ENCODE measurements around the gene TRA2B.

Gene TRA2B

GRCh38 chr3:185942907-185943759 is 5.3 kb upstream of the TRA2B start:
- Histone ChIP-seq H4K20me1 (ENCODE audit: insufficient read depth) (no peaks in the 10 kb centered on the region), H3K36me3 (ENCODE audit: insufficient read depth) (no peaks in the 10 kb centered on the region), H3K9ac (peak overlapping the region; percentile 23; the same call in 1 of the 2 replicates), H3K4me3 (IDR thresholded peaks at IDR 0.05; ENCODE audit: insufficient read depth, low read depth, low read length) (no peak overlapping the region), H3K27me3 (ENCODE audit: insufficient read depth, low read depth) (no peaks in the 10 kb centered on the region), H3K27ac (peak overlapping the region; percentile 46), H3K4me1 (ENCODE audit: low read depth, poor library complexity, severe bottlenecking) (peaks cover 21% of the 10 kb centered on the region), H2AFZ (ENCODE audit: low read depth) (peak overlapping the region; percentile 72), H3K79me2 (ENCODE audit: insufficient read depth, low read depth) (no peaks in the 10 kb centered on the region; the same call in 1 of the 2 replicates), H3K4me2 (peak overlapping the region; percentile 65)
- TF ChIP-seq CTCF (conservative IDR thresholded peaks at IDR 0.05; ENCODE audit: low read depth, low read length): peak; percentile 99

GRCh38 chr3:185942396-185942795 is 4.6 kb upstream of the TRA2B start:
- TF ChIP-seq CTCF (conservative IDR thresholded peaks at IDR 0.05; ENCODE audit: low read depth, low read length): no peak
- H3K27me3 ChIP-seq (ENCODE audit: insufficient read depth, low read depth): no peaks in the 10 kb centered on the region
- H3K27ac ChIP-seq: peak overlapping the region; percentile 46; the same call in 1 of the 2 replicates
- H3K36me3 ChIP-seq (ENCODE audit: insufficient read depth): no peaks in the 10 kb centered on the region
- H3K9ac ChIP-seq: peak overlapping the region; percentile 23; the same call in 1 of the 2 replicates
- H4K20me1 ChIP-seq (ENCODE audit: insufficient read depth): no peaks in the 10 kb centered on the region
- H3K79me2 ChIP-seq (ENCODE audit: insufficient read depth, low read depth): peaks cover 4% of the 10 kb centered on the region
- no peak overlapping the region for H3K4me3 ChIP-seq (IDR thresholded peaks at IDR 0.05; ENCODE audit: insufficient read depth, low read depth, low read length)
- peak overlapping the region; percentile 65 for H3K4me2 ChIP-seq
- H2AFZ ChIP-seq (ENCODE audit: low read depth): peak overlapping the region; percentile 72
- H3K4me1 ChIP-seq (ENCODE audit: low read depth, poor library complexity, severe bottlenecking): peaks cover 22% of the 10 kb centered on the region

- Histone ChIP-seq H3K9ac (no peak overlapping the region), H3K36me3 (ENCODE audit: insufficient read depth) (peaks cover 8% of the 10 kb centered on the region; the same call in 1 of the 2 replicates), H3K4me2 (no peak overlapping the region), H4K20me1 (ENCODE audit: insufficient read depth) (peaks cover 8% of the 10 kb centered on the region; the same call in 1 of the 2 replicates), H3K27me3 (ENCODE audit: insufficient read depth, low read depth) (no peaks in the 10 kb centered on the region), H3K79me2 (ENCODE audit: insufficient read depth, low read depth) (peaks cover 18% of the 10 kb centered on the region), H3K27ac (no peak overlapping the region), H2AFZ (ENCODE audit: low read depth) (no peak overlapping the region), H3K4me3 (IDR thresholded peaks at IDR 0.05; ENCODE audit: insufficient read depth, low read depth, low read length) (no peak overlapping the region), H3K4me1 (ENCODE audit: low read depth, poor library complexity, severe bottlenecking) (peaks cover 22% of the 10 kb centered on the region)
- TF ChIP-seq CTCF (conservative IDR thresholded peaks at IDR 0.05; ENCODE audit: low read depth, low read length): no peak
These were observed 3.1 kb upstream of the TRA2B start for GRCh38 chr3:185940951-185941350.

GRCh38 chr3:185939721-185940120 is 1.9 kb upstream of the TRA2B start:
- Histone ChIP-seq H3K27me3 (ENCODE audit: insufficient read depth, low read depth) (no peaks in the 10 kb centered on the region), H3K36me3 (ENCODE audit: insufficient read depth) (peaks cover 13% of the 10 kb centered on the region; the same call in 1 of the 2 replicates), H3K4me1 (ENCODE audit: low read depth, poor library complexity, severe bottlenecking) (peaks cover 22% of the 10 kb centered on the region), H3K4me3 (IDR thresholded peaks at IDR 0.05; ENCODE audit: insufficient read depth, low read depth, low read length) (no peak overlapping the region), H2AFZ (ENCODE audit: low read depth) (no peak overlapping the region), H3K79me2 (ENCODE audit: insufficient read depth, low read depth) (peaks cover 30% of the 10 kb centered on the region), H3K4me2 (no peak overlapping the region), H4K20me1 (ENCODE audit: insufficient read depth) (peaks cover 21% of the 10 kb centered on the region), H3K9ac (no peak overlapping the region), H3K27ac (no peak overlapping the region)
- no peak for TF ChIP-seq CTCF (conservative IDR thresholded peaks at IDR 0.05; ENCODE audit: low read depth, low read length)
